Lower leg skin (tissue), 3 donors: Measurements from ENCODE around the gene PDIA6.

Source experiments
- POLR2A ChIP-seq, 2 donors: fragments of 450-650 bp; IDR thresholded peaks; one replicate each; pipeline ENCODE4 v1.6.1; 2016 to 2017; ENCODE audit warnings: antibody characterized with exemption in 2 of 2, mild to moderate bottlenecking in 1 of 2, moderate library complexity in 1 of 2
- TF ChIP-seq, protein P1 (sequence below), 3 donors: fragments of 450-650 bp; IDR thresholded peaks; one replicate each; pipeline ENCODE4 v1.5.1; 2016; ENCODE audit warnings: antibody characterized with exemption in 3 of 3, mild to moderate bottlenecking in 3 of 3, moderate library complexity in 2 of 3

DNA sequence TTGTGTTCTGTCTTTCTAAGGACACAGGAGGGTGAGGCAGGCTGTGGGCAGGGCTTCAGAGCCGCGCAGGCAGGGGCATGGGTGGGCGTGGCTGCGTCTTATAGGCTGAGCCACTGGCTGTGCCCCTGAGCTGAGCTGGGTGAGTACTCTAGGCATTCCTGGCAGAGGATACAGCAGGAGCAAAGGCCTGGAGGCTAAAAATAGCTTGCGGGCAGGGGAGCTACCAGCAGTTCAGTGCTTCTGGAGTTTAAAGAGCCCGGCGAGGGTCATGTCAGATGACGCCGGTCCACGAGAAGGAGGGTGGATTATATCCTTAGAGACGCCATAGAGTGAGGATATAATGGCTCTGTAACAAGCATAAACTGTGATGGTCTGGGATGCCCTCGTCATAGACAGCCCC is 31.5 kb upstream of the PDIA6 start:
- TF ChIP-seq, protein P1, sequence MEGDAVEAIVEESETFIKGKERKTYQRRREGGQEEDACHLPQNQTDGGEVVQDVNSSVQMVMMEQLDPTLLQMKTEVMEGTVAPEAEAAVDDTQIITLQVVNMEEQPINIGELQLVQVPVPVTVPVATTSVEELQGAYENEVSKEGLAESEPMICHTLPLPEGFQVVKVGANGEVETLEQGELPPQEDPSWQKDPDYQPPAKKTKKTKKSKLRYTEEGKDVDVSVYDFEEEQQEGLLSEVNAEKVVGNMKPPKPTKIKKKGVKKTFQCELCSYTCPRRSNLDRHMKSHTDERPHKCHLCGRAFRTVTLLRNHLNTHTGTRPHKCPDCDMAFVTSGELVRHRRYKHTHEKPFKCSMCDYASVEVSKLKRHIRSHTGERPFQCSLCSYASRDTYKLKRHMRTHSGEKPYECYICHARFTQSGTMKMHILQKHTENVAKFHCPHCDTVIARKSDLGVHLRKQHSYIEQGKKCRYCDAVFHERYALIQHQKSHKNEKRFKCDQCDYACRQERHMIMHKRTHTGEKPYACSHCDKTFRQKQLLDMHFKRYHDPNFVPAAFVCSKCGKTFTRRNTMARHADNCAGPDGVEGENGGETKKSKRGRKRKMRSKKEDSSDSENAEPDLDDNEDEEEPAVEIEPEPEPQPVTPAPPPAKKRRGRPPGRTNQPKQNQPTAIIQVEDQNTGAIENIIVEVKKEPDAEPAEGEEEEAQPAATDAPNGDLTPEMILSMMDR (IDR thresholded peaks at IDR 0.05): no peak
- TF ChIP-seq POLR2A (IDR thresholded peaks at IDR 0.05): no peak
